Astrocyte of the spinal cord (primary cell): Measurements from ENCODE around the gene LXN.

Experiments used
- DNase-seq: peaks from one replicate; pipeline ENCODE4 v3.0.0; 2011; ENCODE audit warnings: low read depth, low spot score
- H3K4me3 ChIP-seq: 2 replicates; pipeline ENCODE4 v1.5.1; 2011; ENCODE audit warnings: low read depth, mild to moderate bottlenecking, low read length, moderate library complexity
- CTCF ChIP-seq: IDR thresholded peaks from 2 replicates; pipeline ENCODE4 v1.5.1; 2012; ENCODE audit warnings: low read depth, mild to moderate bottlenecking, low read length, inconsistent platforms
- in situ Hi-C: cut with HindIII; loops from 2 replicates; pipeline ENCODE4 v1.10.0; 2017; ENCODE audit warnings: low sequenced_read_pairs

The LXN gene

DNA sequence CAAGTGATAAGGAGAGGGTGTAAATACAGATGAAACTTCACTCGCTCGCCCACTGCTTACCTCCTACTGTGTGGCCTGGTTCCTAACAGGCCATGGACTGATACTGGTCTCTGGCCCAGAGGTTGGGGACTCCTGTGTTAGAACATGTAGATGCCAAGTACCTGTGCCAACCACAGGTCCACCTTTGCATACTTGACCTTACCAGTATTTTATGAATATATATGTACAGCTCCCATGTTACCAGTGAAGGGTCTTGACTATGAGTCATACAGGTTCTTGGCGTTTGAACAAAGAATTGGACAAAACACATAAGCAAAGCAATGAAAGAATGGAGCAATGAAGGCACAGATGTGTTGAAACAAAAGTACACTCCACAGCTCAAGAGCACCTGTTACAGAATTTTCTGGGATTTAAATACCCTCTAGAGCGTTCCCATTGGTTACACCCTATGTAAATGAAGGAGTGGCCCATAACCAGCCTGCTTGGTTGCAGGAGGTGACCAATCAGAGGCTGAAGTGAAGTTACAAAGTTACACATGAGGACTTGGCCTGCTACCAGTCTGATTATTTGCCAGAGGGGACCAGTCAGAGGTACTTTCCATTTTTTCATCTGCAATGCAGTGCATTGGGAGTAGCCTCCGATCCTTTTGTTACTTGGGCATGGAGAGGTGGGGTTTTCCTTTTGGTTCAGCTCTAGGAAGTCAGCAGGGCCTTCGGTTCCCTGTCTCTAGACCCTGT, 29.8 kb downstream of the LXN start:
- in situ Hi-C loops, result no loop called here
- no peak overlapping the region for H3K4me3 ChIP-seq

DNA sequence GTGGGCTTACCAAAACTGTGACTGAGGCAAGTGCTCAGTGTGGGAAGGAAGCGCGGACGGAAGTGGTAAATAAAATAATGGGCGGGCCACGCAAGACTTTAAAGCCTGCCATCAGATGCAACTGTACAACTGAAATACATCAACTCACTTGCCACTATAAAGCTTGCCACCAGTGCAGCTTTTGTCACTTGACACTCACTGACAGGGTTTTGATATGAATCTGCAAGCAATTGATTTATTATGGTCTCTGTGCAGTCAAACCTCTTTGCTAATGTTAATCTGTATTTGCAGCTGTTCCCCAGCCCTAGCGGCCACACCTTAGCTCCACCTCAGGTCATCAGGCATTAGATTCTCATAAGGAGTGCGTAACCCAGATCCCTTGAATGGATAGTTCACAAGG, 30.4 kb downstream of the LXN start:
- no peak overlapping the region for H3K4me3 ChIP-seq
- TF ChIP-seq CTCF, result no peak
- in situ Hi-C loops, result no loop called here
- no peak for DNase-seq

More for the DNA sequence above, 29.8 kb downstream of the LXN start:
- no peak for TF ChIP-seq CTCF
- DNase-seq, result no peak

DNA sequence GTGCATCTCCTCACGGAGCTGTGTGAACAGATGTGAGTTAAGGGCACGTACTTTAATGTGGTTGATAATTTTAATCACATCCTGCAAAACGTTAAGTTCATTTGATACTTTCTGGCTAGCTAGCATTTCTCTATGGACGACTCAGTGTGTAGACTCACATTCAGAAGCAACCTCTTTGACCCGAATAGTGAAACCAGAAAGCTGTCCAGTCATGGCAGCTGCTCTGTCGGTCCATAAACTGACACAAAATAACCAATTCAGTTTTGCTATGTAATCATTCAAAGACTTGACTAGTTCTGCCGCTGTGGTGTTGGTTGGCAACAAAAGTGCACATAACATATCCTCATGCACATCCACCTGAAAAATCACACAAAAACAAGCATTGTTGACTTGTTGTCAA, 31.8 kb downstream of the LXN start:
- TF ChIP-seq CTCF, result no peak
- no peak overlapping the region for H3K4me3 ChIP-seq
- in situ Hi-C loops, result no loop called here

DNA sequence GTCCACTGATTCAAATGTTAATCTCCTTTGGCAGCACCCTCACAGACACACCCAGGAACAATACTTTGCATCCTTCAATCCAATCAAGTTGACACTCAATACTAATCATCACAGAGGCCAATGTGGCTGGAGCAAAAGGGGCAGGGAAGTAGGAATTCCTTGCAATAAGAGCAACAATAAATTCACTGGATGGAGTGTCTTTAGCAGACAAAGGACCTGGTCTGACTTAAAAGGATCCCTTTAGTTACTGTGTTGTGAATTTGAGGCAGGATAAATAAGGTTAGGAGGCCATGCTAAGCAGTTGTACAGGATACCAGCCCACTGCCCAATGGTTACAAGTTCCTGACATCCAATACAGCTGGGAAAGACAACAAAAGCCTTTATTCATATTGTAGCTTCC, 40.5 kb downstream of the LXN start:
- in situ Hi-C loops, result no loop called here
- DNase-seq, result no peak
- no peak overlapping the region for H3K4me3 ChIP-seq
- no peak for TF ChIP-seq CTCF

More for the DNA sequence above, 31.8 kb downstream of the LXN start:
- DNase-seq, result no peak

GRCh38 chr3:158625881-158626280, 46.6 kb downstream of the LXN start:
- TF ChIP-seq CTCF, result no peak
- DNase-seq, result no peak
- in situ Hi-C loops, result no loop called here
- H3K4me3 ChIP-seq, result no peak overlapping the region

- in situ Hi-C loops, result no loop called here
- TF ChIP-seq CTCF, result no peak
- H3K4me3 ChIP-seq, result no peak overlapping the region
- DNase-seq, result no peak
Measured at GRCh38 chr3:158617982-158618875, 54.2 kb downstream of the LXN start.
